CD14-positive monocyte (primary cell): Measurements from ENCODE around the gene GATA5. TPM values are rescaled to one million over a fixed set of nuclear protein-coding genes. Genes with fewer than 3 reads are reported as not detected.
A peak's percentile ranks its signal among the peaks of the same experiment; 100 is the strongest.

ENCODE experiments used
- DNase-seq, 3 donors: peaks; one replicate each; pipeline ENCODE4 v3.0.0-alpha.2; 2011 to 2022
- H2AFZ ChIP-seq: 2 replicates; pipeline ENCODE4 v1.6.0; 2012; ENCODE audit warnings: mild to moderate bottlenecking, low read depth, low read length, inconsistent platforms; ENCODE audit not compliant: insufficient read depth, poor library complexity, severe bottlenecking
- H3K27ac ChIP-seq, 2 donors: 1 replicate in 1 of 2; 2 replicates in 1 of 2; pipeline ENCODE4 v1.5.1; 2012 to 2013; ENCODE audit warnings: low read length in 2 of 2, control low read depth in 1 of 2, inconsistent platforms in 1 of 2, low read depth in 1 of 2, mild to moderate bottlenecking in 1 of 2
- H3K27me3 ChIP-seq, 2 donors: one replicate each; pipeline versions ENCODE4 v1.6.0 to v1.6.1; 2011 to 2013; ENCODE audit warnings: low read length in 2 of 2; ENCODE audit not compliant: control insufficient read depth in 2 of 2, insufficient read depth in 2 of 2
- H3K36me3 ChIP-seq, 2 donors: replicated peaks in 1 of 2; 1 replicate in 1 of 2; 2 replicates in 1 of 2; pipeline versions ENCODE4 v1.5.1 to v1.6.1; 2012 to 2013; ENCODE audit warnings: low read length in 2 of 2, control low read depth in 1 of 2, inconsistent platforms in 1 of 2, mild to moderate bottlenecking in 1 of 2; ENCODE audit not compliant: insufficient read depth in 2 of 2, control insufficient read depth in 1 of 2
- H3K4me1 ChIP-seq, 2 donors: 1 replicate in 1 of 2; 2 replicates in 1 of 2; pipeline versions ENCODE4 v1.5.1 to v1.6.1; 2012 to 2013; ENCODE audit warnings: low read length in 2 of 2, control low read depth in 1 of 2, inconsistent platforms in 1 of 2, mild to moderate bottlenecking in 1 of 2, moderate library complexity in 1 of 2; ENCODE audit not compliant: insufficient read depth in 2 of 2, control insufficient read depth in 1 of 2
- H3K4me2 ChIP-seq: replicated peaks from 2 replicates; pipeline ENCODE3; 2012; ENCODE audit warnings: low read length, moderate library complexity, mild to moderate bottlenecking; ENCODE audit not compliant: poor library complexity, severe bottlenecking; ENCODE audit errors: extremely low read depth
- H3K4me3 ChIP-seq, 3 experiments: fragments of 200-600 bp in 1 of 3; sonication (generic) in 1 of 3; replicated peaks in 1 of 3; 1 replicate in 2 of 3; 2 replicates in 1 of 3; pipeline ENCODE4 v1.5.1; 2011 to 2013; ENCODE audit warnings: low read length in 3 of 3, mild to moderate bottlenecking in 3 of 3, control low read depth in 2 of 3, low read depth in 2 of 3, inconsistent platforms in 1 of 3, moderate library complexity in 1 of 3
- H3K79me2 ChIP-seq: 2 replicates; pipeline ENCODE4 v1.6.0; 2012; ENCODE audit warnings: mild to moderate bottlenecking, control low read depth, inconsistent platforms, low read length, moderate library complexity; ENCODE audit not compliant: insufficient read depth
- H3K9ac ChIP-seq: 2 replicates; pipeline ENCODE4 v1.6.0; 2017; ENCODE audit warnings: low read length, mild to moderate bottlenecking; ENCODE audit not compliant: insufficient read depth, poor library complexity, severe bottlenecking
- H3K9me3 ChIP-seq, 2 donors: replicated peaks in 1 of 2; 1 replicate in 1 of 2; 2 replicates in 1 of 2; pipeline versions ENCODE4 v1.5.1 to v1.6.1; 2012 to 2013; ENCODE audit warnings: low read length in 2 of 2, control low read depth in 1 of 2; ENCODE audit not compliant: control insufficient read depth in 1 of 2, insufficient read depth in 1 of 2
- H4K20me1 ChIP-seq: 2 replicates; pipeline ENCODE4 v1.6.0; 2012; ENCODE audit warnings: mild to moderate bottlenecking, low read length, control low read depth, moderate library complexity; ENCODE audit not compliant: insufficient read depth
- H3K27ac Mint-ChIP-seq, 7 donors: one replicate each; pipeline ENCODE4 v1.8.0; 2020; ENCODE audit warnings: mild to moderate bottlenecking in 7 of 7, mixed read lengths in 7 of 7, moderate library complexity in 6 of 7, inconsistent platforms in 2 of 7
- H3K27me3 Mint-ChIP-seq, 3 donors: one replicate each; pipeline ENCODE4 v1.8.0; 2021 to 2022; ENCODE audit warnings: low read depth in 3 of 3, mild to moderate bottlenecking in 3 of 3, mixed read lengths in 3 of 3, moderate library complexity in 3 of 3, inconsistent platforms in 1 of 3
- H3K36me3 Mint-ChIP-seq, 2 donors: one replicate each; pipeline ENCODE4 v1.8.0; 2020; ENCODE audit warnings: mixed read lengths in 2 of 2, inconsistent platforms in 1 of 2, mild to moderate bottlenecking in 1 of 2
- H3K4me1 Mint-ChIP-seq: one replicate; pipeline ENCODE4 v1.8.0; 2020; ENCODE audit warnings: mild to moderate bottlenecking, mixed read lengths
- H3K4me3 Mint-ChIP-seq, 2 donors: one replicate each; pipeline ENCODE4 v1.8.0; 2020; ENCODE audit warnings: mild to moderate bottlenecking in 2 of 2, mixed read lengths in 2 of 2, moderate library complexity in 1 of 2
- H3K9me3 Mint-ChIP-seq, 7 donors: one replicate each; pipeline ENCODE4 v1.8.0; 2020 to 2022; ENCODE audit warnings: mixed read lengths in 7 of 7, mild to moderate bottlenecking in 6 of 7, moderate library complexity in 6 of 7, inconsistent platforms in 2 of 7
- CTCF ChIP-seq: fragments of 200-600 bp; IDR thresholded peaks from one replicate; pipeline ENCODE4 v1.8.0; 2022; ENCODE audit warnings: antibody characterized with exemption, mild to moderate bottlenecking
- WGBS: methylation state at CpG from one replicate; pipeline ENCODE4 v1.1.5; 2013; ENCODE audit warnings: missing lambda C conversion rate; ENCODE audit not compliant: insufficient coverage; 5-methylcytosine and 5-hydroxymethylcytosine counted together
- intact Hi-C, 2 donors: fragments of 100-400 bp; cut with micrococcal nuclease; formaldehyde crosslinking; loops; one replicate each; pipeline versions ENCODE4 v1.15.0 to v1.15.1; 2023
- polyA plus RNA-seq, 3 donors: library from polyadenylated mRNA; depleted of rRNA in 1 of 3; unstranded in 2 of 3; stranded (reverse) in 1 of 3; fragments of 300-500 nt in 2 of 3; fragments of >200 nt in 1 of 3; fragmentation: Illumina TruSeq in 2 of 3; gene quantifications; 1 replicate in 2 of 3; 2 replicates in 1 of 3; pipeline ENCODE4 v1.2.3, GENCODE V29; 2012 to 2021

The GATA5 gene
- polyA plus RNA-seq, 3 donors: not detected

- no peaks in the 10 kb centered on the region for H3K36me3 ChIP-seq
- H3K79me2 ChIP-seq: no peaks in the 10 kb centered on the region
- Mint-ChIP-seq H3K36me3 (peaks cover 0 to 1% of the 10 kb centered on the region in 2 donors), H3K9me3 (peaks cover 0 to 5% (median 3%) of the 10 kb centered on the region in 7 donors), H3K27me3 (peaks cover 47 to 70% (median 50%) of the 10 kb centered on the region in 3 donors), H3K27ac (no peak overlapping the region), H3K4me3 (peak overlapping the region in 1 of 2 donors; percentile 49), H3K4me1 (no peaks in the 10 kb centered on the region)
- TF ChIP-seq CTCF: no peak
- no peak overlapping the region for H3K9ac ChIP-seq
- H3K4me1 ChIP-seq: no peaks in the 10 kb centered on the region
- WGBS: 93% methylated on average over 20 of the region's 23 CpGs
- no peak for DNase-seq
- no peaks in the 10 kb centered on the region for H4K20me1 ChIP-seq
- no peaks in the 10 kb centered on the region for H3K9me3 ChIP-seq
- peaks cover 11 to 56% of the 10 kb centered on the region in 2 donors for H3K27me3 ChIP-seq
- H2AFZ ChIP-seq: no peak overlapping the region
- no peak overlapping the region for H3K27ac ChIP-seq
- no peak overlapping the region for H3K4me3 ChIP-seq
- H3K4me2 ChIP-seq: no peak overlapping the region
- intact Hi-C loops: no loop called here
Observed at GRCh38 chr20:62472138-62472940, 3.5 kb downstream of the GATA5 start.

- TF ChIP-seq CTCF: no peak
- Mint-ChIP-seq H3K4me3 (no peak overlapping the region), H3K36me3 (no peaks in the 10 kb centered on the region), H3K9me3 (peaks cover 0 to 3% (median 0%) of the 10 kb centered on the region in 7 donors), H3K4me1 (no peaks in the 10 kb centered on the region), H3K27ac (peak overlapping the region in 1 of 7 donors; percentile 7), H3K27me3 (peaks cover 36 to 56% (median 39%) of the 10 kb centered on the region in 3 donors)
- no peaks in the 10 kb centered on the region for H3K9me3 ChIP-seq
- peaks cover 9 to 46% of the 10 kb centered on the region in 2 donors for H3K27me3 ChIP-seq
- DNase-seq: no peak
- H3K9ac ChIP-seq: no peak overlapping the region
- H3K4me2 ChIP-seq: no peak overlapping the region
- H3K36me3 ChIP-seq: no peaks in the 10 kb centered on the region
- 85% methylated on average over 12 of the region's 12 CpGs for WGBS
- H3K4me3 ChIP-seq: no peak overlapping the region
- no peaks in the 10 kb centered on the region for H4K20me1 ChIP-seq
- no peaks in the 10 kb centered on the region for H3K4me1 ChIP-seq
- H3K27ac ChIP-seq: no peak overlapping the region
- H2AFZ ChIP-seq: no peak overlapping the region
- intact Hi-C loops: no loop called here
- H3K79me2 ChIP-seq: no peaks in the 10 kb centered on the region
Observed at GRCh38 chr20:62470459-62470858, 5.3 kb downstream of the GATA5 start.
